ENCODE measurements around the gene FGF19. TPM values are rescaled to one million over a fixed set of nuclear protein-coding genes. Genes with fewer than 3 reads are reported as not detected.
"Not testable (repeated sequence)": the region's sequence is repeated elsewhere in the genome, so short reads cannot be mapped to it uniquely, and the experiment has no call there.

The FGF19 gene
- total RNA-seq, 1 donor, result not detected

DNA sequence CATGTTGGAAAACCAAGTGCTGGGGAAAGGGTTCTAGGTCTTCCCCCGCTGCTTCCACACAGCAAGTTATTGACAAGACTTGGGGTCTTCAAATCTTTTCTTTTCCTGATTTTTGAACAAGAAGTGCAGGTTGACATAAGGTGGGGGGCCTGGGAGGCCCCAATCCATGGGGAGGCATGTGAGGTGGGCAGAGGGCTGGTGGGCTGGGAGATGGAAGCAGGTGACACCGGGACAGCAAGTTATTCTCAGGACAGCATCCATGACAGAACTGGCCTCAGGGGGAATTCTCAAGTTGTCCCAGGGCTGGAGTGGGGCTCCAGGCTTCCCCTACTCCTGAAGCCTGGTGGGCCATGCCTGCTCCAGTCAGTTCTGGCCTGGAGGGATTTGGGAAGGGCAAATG lies 5.5 kb downstream of the FGF19 start:
- TF ChIP-seq CTCF (IDR thresholded peaks at IDR 0.05; ENCODE audit: insufficient read depth, low read length), result no peak
- no peak for DNase-seq (ENCODE audit: low read depth)
- H3K4me3 ChIP-seq (ENCODE audit: low read depth, low read length), result no peak overlapping the region

DNA sequence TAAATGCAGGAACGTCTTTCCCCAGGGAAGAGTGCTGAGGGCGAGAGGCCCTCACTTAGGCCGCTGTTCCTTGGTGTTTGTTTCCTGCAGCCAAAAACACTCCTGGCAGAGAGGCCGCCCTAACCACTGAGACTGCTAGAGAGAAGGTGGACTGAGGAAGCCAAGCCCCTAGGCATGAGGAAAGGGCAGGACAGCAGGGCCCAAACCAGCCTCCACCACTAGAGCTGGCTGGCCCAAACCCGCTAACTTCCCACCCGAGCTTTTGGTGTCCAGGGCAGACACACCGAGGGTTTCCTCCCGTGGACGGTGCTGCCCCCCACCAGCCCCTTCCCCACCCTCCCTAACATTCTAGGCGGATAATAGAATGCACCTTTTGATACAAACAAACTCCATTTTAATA lies 6.0 kb downstream of the FGF19 start:
- TF ChIP-seq CTCF (IDR thresholded peaks at IDR 0.05; ENCODE audit: insufficient read depth, low read length), result no peak
- no peak for DNase-seq (ENCODE audit: low read depth)
- H3K4me3 ChIP-seq (ENCODE audit: low read depth, low read length), result no peak overlapping the region

DNA sequence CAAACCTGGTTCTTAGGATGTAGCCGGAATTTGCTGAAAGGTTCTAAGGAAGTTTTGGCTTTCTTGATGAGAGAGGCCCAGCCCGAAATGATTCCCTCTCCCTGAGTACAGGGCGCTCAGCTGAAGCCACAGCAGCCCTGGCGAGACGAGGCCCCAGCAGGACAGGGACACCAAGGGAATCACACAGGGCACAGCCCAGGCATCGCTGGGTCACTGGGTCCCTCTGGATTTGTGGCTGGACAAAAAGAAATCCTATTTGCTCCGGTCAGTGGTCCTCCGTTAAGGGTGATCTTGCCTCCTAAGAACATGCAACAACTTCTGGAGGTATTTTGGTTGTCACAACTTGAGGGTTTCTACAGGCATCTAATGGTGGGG lies 6.4 kb downstream of the FGF19 start:
- TF ChIP-seq CTCF (IDR thresholded peaks at IDR 0.05; ENCODE audit: insufficient read depth, low read length), result no peak
- H3K4me3 ChIP-seq (ENCODE audit: low read depth, low read length), result no peak overlapping the region
- DNase-seq (ENCODE audit: low read depth), result no peak

GRCh38 chr11:69696749-69697468 lies 6.9 kb downstream of the FGF19 start:
- no peak overlapping the region for H3K4me3 ChIP-seq (ENCODE audit: low read depth, low read length)
- no peak for TF ChIP-seq CTCF (IDR thresholded peaks at IDR 0.05; ENCODE audit: insufficient read depth, low read length)
- DNase-seq (ENCODE audit: low read depth), result no peak

GRCh38 chr11:69695995-69696394 lies 7.8 kb downstream of the FGF19 start:
- not testable (repeated sequence) for H3K4me3 ChIP-seq (ENCODE audit: low read depth, low read length); DNase-seq (ENCODE audit: low read depth)

DNA sequence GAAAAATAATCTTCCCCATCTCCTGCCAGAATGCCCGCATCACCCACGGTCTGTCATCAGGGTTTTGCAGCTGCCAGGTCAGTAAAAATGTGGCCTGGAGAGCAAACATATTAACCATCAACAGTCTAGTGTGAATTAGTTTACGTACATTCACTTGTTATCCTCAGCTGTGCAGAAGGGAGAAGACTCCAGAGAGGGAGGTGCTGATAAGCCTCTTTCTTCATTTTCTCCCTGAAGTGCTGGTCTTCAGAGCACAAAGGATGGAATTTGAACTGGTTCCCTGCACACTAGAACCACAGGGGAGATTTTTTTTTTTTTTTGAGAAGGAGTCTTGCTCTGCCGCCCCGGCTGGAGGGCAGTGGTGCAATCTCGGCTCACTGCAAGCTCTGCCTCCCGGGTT lies 8.2 kb downstream of the FGF19 start:
- H3K4me3 ChIP-seq (ENCODE audit: low read depth, low read length), result no peak overlapping the region
- no peak for DNase-seq (ENCODE audit: low read depth)
- TF ChIP-seq CTCF (IDR thresholded peaks at IDR 0.05; ENCODE audit: insufficient read depth, low read length), result no peak

DNA sequence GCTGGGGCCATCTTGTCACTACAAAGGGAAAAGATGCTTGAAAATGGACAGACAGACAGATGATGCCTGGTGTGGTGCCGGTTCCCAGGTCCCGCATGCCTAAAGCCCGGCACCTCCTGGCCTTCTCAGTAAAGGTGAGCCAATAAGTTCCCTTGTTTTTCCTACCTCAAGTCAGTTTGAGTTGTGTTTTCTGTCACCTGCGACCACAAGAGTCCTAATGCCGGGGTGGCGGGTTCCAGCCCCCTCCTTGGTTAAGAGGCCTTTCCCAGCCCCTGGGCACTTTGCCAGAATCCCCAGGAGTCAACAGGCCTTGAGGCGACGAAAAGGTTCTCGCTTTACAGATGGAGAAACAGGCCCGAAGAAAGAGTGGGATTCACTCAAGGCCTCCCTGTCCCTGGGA lies 9.0 kb downstream of the FGF19 start:
- no peak overlapping the region for H3K4me3 ChIP-seq (ENCODE audit: low read depth, low read length)
- no peak for TF ChIP-seq CTCF (IDR thresholded peaks at IDR 0.05; ENCODE audit: insufficient read depth, low read length)
- DNase-seq (ENCODE audit: low read depth), result no peak
